A549 (cell line): ENCODE results near the gene MELK. TPM values are rescaled to one million over a fixed set of nuclear protein-coding genes. Genes with fewer than 3 reads are reported as not detected.

Source experiments
- ATAC-seq, 2 experiments: fragments of 200-7000 bp in 1 of 2; fragments of >200 bp in 1 of 2; cut with Nextera tagmentation in 1 of 2; cut with Tn5 transposase in 1 of 2; 3 replicates each; pipeline versions ENCODE4 v1.8.0 to v1.9.1; 2018 to 2020; ENCODE audit warnings: mild to moderate bottlenecking in 1 of 2, moderate library complexity in 1 of 2
- CTCF ChIA-PET: fragments of 300-600 bp; sonication (Branson Sonifier 250); formaldehyde crosslinking; extraction: SDS; loops from one replicate; lab custom pipeline; 2021; ENCODE audit warnings: antibody characterized with exemption, inconsistent platforms; lab: Yijun Ruan, JAX
- POLR2A ChIA-PET: fragments of 350-600 bp; formaldehyde crosslinking; extraction: SDS; loops from one replicate; lab custom pipeline; 2021; ENCODE audit warnings: antibody characterized with exemption, inconsistent platforms; lab: Yijun Ruan, JAX
- DNase-seq, 2 experiments: peaks; one replicate each; pipeline versions ENCODE4 v3.0.0 to v3.0.0-alpha.2; 2011 to 2016; ENCODE audit warnings: low read depth in 1 of 2, low spot score in 1 of 2
- FAIRE-seq: peaks from 2 replicates; lab custom pipeline; 2011; peaks lifted over from hg19 to GRCh38; lab: Jason Lieb, UNC
- H3K27ac ChIP-seq, 2 experiments: fragments of >200 bp; sonication (Bioruptor Twin); formaldehyde crosslinking; 3 replicates each; pipeline ENCODE4 v1.5.1; 2016 to 2017
- H3K4me1 ChIP-seq: fragments of >200 bp; sonication (Bioruptor Twin); formaldehyde crosslinking; 3 replicates; pipeline ENCODE4 v1.6.1; 2016
- H3K4me2 ChIP-seq: fragments of >200 bp; sonication (Bioruptor Twin); formaldehyde crosslinking; 3 replicates; pipeline ENCODE4 v1.6.1; 2016
- H3K4me3 ChIP-seq: fragments of >200 bp; sonication (Bioruptor Twin); formaldehyde crosslinking; 3 replicates; pipeline ENCODE4 v1.5.1; 2016
- H3K9me3 ChIP-seq: fragments of >200 bp; sonication (Bioruptor Twin); formaldehyde crosslinking; 3 replicates; pipeline ENCODE4 v1.6.1; 2016
- CBX8 ChIP-seq: fragments of 200-600 bp; sonication (generic); IDR thresholded peaks from 2 replicates; pipeline ENCODE4 v1.6.1; 2016
- E2F6 ChIP-seq: IDR thresholded peaks from 2 replicates; pipeline ENCODE4 v1.6.1; 2012; ENCODE audit warnings: low read depth, borderline replicate concordance
- EHMT2 ChIP-seq: fragments of 200-600 bp; sonication (generic); IDR thresholded peaks from 2 replicates; pipeline ENCODE4 v1.6.1; 2016; ENCODE audit warnings: antibody characterized with exemption, low read depth, mild to moderate bottlenecking, moderate library complexity
- ELK1 ChIP-seq: fragments of 150-350 bp; IDR thresholded peaks from 2 replicates; pipeline ENCODE4 v1.6.1; 2014; ENCODE audit warnings: low read depth, mild to moderate bottlenecking, low read length
- ESRRA ChIP-seq: fragments of 150-350 bp; IDR thresholded peaks from 2 replicates; pipeline ENCODE4 v1.6.1; 2014; ENCODE audit warnings: mild to moderate bottlenecking, low read length, borderline replicate concordance
- FOSB ChIP-seq: fragments of 250-450 bp; sonication (Bioruptor Pico); IDR thresholded peaks from 2 replicates; pipeline ENCODE4 v1.5.0; 2020; ENCODE audit warnings: mild to moderate bottlenecking, moderate library complexity
- FOXS1 ChIP-seq: fragments of 250-450 bp; sonication (Bioruptor Pico); IDR thresholded peaks from 2 replicates; pipeline ENCODE4 v1.5.0; 2020; ENCODE audit warnings: mild to moderate bottlenecking, moderate library complexity
- HDAC2 ChIP-seq: fragments of 200-600 bp; sonication (generic); IDR thresholded peaks from 2 replicates; pipeline ENCODE4 v1.6.1; 2016
- HES2 ChIP-seq: fragments of >200 bp; sonication (Bioruptor Twin); formaldehyde crosslinking; IDR thresholded peaks from 2 replicates; pipeline ENCODE4 v1.6.1; 2016
- HMGXB4 ChIP-seq: fragments of 250-450 bp; sonication (Bioruptor Pico); IDR thresholded peaks from 2 replicates; pipeline ENCODE4 v1.5.0; 2021; ENCODE audit warnings: mild to moderate bottlenecking, moderate library complexity, borderline replicate concordance
- HOXA7 ChIP-seq: fragments of 250-450 bp; sonication (Bioruptor Pico); IDR thresholded peaks from 2 replicates; pipeline ENCODE4 v1.5.0; 2020; ENCODE audit warnings: mild to moderate bottlenecking, moderate library complexity
- HOXB13 ChIP-seq: fragments of 250-450 bp; sonication (Bioruptor Pico); IDR thresholded peaks from 2 replicates; pipeline ENCODE4 v1.5.0; 2020; ENCODE audit warnings: low read depth, mild to moderate bottlenecking, moderate library complexity
- HOXB5 ChIP-seq: fragments of 250-450 bp; sonication (Bioruptor Pico); IDR thresholded peaks from 2 replicates; pipeline ENCODE4 v1.5.0; 2020; ENCODE audit warnings: mild to moderate bottlenecking, moderate library complexity
- JUN ChIP-seq, 2 experiments: fragments of >200 bp; sonication (Bioruptor Twin); formaldehyde crosslinking; IDR thresholded peaks; 2 replicates in 1 of 2; 3 replicates in 1 of 2; pipeline ENCODE4 v1.6.1; 2016 to 2017
- MAZ ChIP-seq: fragments of 150-350 bp; IDR thresholded peaks from 2 replicates; pipeline ENCODE4 v1.6.1; 2014; ENCODE audit warnings: antibody characterized with exemption, low read depth, low read length, borderline replicate concordance
- NR3C1 ChIP-seq: fragments of >200 bp; sonication (Bioruptor Twin); formaldehyde crosslinking; IDR thresholded peaks from 3 replicates; pipeline ENCODE4 v1.6.1; 2017
- POLR2AphosphoS2 ChIP-seq: conservative IDR thresholded peaks from 2 replicates; pipeline ENCODE4 v1.6.1; 2012; ENCODE audit warnings: low read length, improper control_type of control experiment, inconsistent platforms
- REST ChIP-seq: fragments of 200-600 bp; sonication (generic); IDR thresholded peaks from 2 replicates; pipeline ENCODE4 v1.6.1; 2016; ENCODE audit warnings: antibody characterized with exemption, mild to moderate bottlenecking, moderate library complexity
- RFX5 ChIP-seq: fragments of 450-650 bp; IDR thresholded peaks from 2 replicates; pipeline ENCODE4 v1.7.1; 2014; ENCODE audit warnings: antibody characterized with exemption, mild to moderate bottlenecking, moderate library complexity
- RNF2 ChIP-seq: fragments of 200-600 bp; sonication (generic); IDR thresholded peaks from 2 replicates; pipeline ENCODE4 v1.6.1; 2016; ENCODE audit warnings: low read depth, mild to moderate bottlenecking, antibody characterized with exemption, moderate library complexity, borderline replicate concordance
- SMC3 ChIP-seq: fragments of >200 bp; sonication (Bioruptor Twin); formaldehyde crosslinking; IDR thresholded peaks from 3 replicates; pipeline ENCODE4 v1.6.1; 2018; ENCODE audit warnings: inconsistent platforms
- SREBF2 ChIP-seq: fragments of 450-650 bp; IDR thresholded peaks from 2 replicates; pipeline ENCODE4 v1.6.1; 2014; ENCODE audit warnings: mild to moderate bottlenecking, moderate library complexity
- TFCP2L1 ChIP-seq: fragments of 250-450 bp; sonication (Bioruptor Pico); IDR thresholded peaks from 2 replicates; pipeline ENCODE4 v1.5.0; 2021; ENCODE audit warnings: mild to moderate bottlenecking
- TP53 ChIP-seq: fragments of 250-450 bp; sonication (Bioruptor Pico); IDR thresholded peaks from 2 replicates; pipeline ENCODE4 v1.5.0; 2021; ENCODE audit warnings: mild to moderate bottlenecking, moderate library complexity
- USF2 ChIP-seq: fragments of 450-650 bp; IDR thresholded peaks from 2 replicates; pipeline ENCODE4 v1.6.1; 2014; ENCODE audit warnings: antibody characterized with exemption
- ZFP36 ChIP-seq: fragments of 450-650 bp; IDR thresholded peaks from 2 replicates; pipeline ENCODE4 v1.6.1; 2014; ENCODE audit warnings: borderline replicate concordance; ENCODE audit not compliant: partially characterized antibody
- ZNF302 ChIP-seq: fragments of 250-450 bp; sonication (Bioruptor Pico); IDR thresholded peaks from 2 replicates; pipeline ENCODE4 v1.9.0; 2021; ENCODE audit warnings: inconsistent platforms, mild to moderate bottlenecking, moderate library complexity
- WGBS: methylation state at CpG from one replicate; pipeline ENCODE4 v1.1.6; 2017; ENCODE audit errors: missing lambda C conversion rate; 5-methylcytosine and 5-hydroxymethylcytosine counted together
- polyA plus RNA-seq, 4 experiments: library from polyadenylated mRNA; depleted of rRNA in 3 of 4; stranded (reverse); fragments of >200 nt; fragmentation: RNase III in 1 of 4; extraction: RNeasy Plus Mini Kit Qiagen cat#74134 plus additional on column Dnase treatment in 1 of 4; gene quantifications; 2 replicates in 3 of 4; 3 replicates in 1 of 4; pipeline ENCODE4 v1.2.3, GENCODE V29; 2011 to 2017

MELK gene
- polyA plus RNA-seq, 2 of the 4 experiments (the other 2 are of a cell fraction) = 72.7 to 92.4 TPM

- TF ChIP-seq USF2 (no peak), EHMT2 (no peak), HDAC2 (no peak), FOSB (CRISPR knock-in tag) (no peak), HOXB5 (no peak), ZNF302 (CRISPR knock-in tag) (no peak)
These were observed 24.9 kb downstream of the MELK start (continued) for GRCh38 chr9:36597412-36598178.

GRCh38 chr9:36598273-36598672, 25.6 kb downstream of the MELK start:
- TF ChIP-seq FOSB (CRISPR knock-in tag) (no peak), REST (no peak), TP53 (CRISPR knock-in tag) (no peak), ELK1 (no peak), HOXA7 (CRISPR knock-in tag) (no peak), SREBF2 (no peak), RFX5 (no peak)
- Histone ChIP-seq H3K4me1 (no peaks in the 10 kb centered on the region), H3K4me2 (no peak overlapping the region), H3K27ac (no peak overlapping the region), H3K4me3 (no peak overlapping the region), H3K9me3 (no peaks in the 10 kb centered on the region)
- ChIA-PET CTCF (interaction anchor here (0.6 to 2.8 kb wide), 17 partner anchors 9 to 695 kb away, joined by 3 to 18 read pairs (median 6); no protein-coding TSS in a partner anchor), POLR2A (no interaction called here)
- ATAC-seq (no peak), DNase-seq (no peak), FAIRE-seq (no peak)
- WGBS = 96% methylated on average over 1 of the region's 1 CpG

GRCh38 chr9:36603006-36603405, 30.3 kb downstream of the MELK start:
- 88% methylated on average over 3 of the region's 3 CpGs for WGBS
- H3K27ac ChIP-seq = no peak overlapping the region
- no peak overlapping the region for H3K4me3 ChIP-seq
- ATAC-seq (no peak), FAIRE-seq (no peak), DNase-seq (no peak)
- ChIA-PET CTCF (interaction anchor here (0.9 to 1.0 kb wide), 2 partner anchors 30 to 126 kb away, joined by 3 read pairs; no protein-coding TSS in a partner anchor), POLR2A (no interaction called here)
- no peaks in the 10 kb centered on the region for H3K4me1 ChIP-seq
- H3K4me2 ChIP-seq = no peak overlapping the region
- no peak for TF ChIP-seq CBX8
- TF ChIP-seq HMGXB4 = no peak
- no peak for TF ChIP-seq E2F6
- no peak for TF ChIP-seq ESRRA
- no peak for TF ChIP-seq SMC3
- no peak for TF ChIP-seq POLR2AphosphoS2
- TF ChIP-seq HDAC2 = no peak
- TF ChIP-seq RNF2 = no peak
- no peak for TF ChIP-seq ZNF302 (CRISPR knock-in tag)
- no peak for TF ChIP-seq NR3C1
- TF ChIP-seq HOXB13 (CRISPR knock-in tag) = no peak
- TF ChIP-seq MAZ = no peak
- no peak for TF ChIP-seq ZFP36
- no peak for TF ChIP-seq FOXS1 (CRISPR knock-in tag)
- no peak for TF ChIP-seq JUN (IDR thresholded peaks at IDR 0.05)
- TF ChIP-seq HES2 = no peak
- no peak for TF ChIP-seq FOSB (CRISPR knock-in tag)
- TF ChIP-seq TFCP2L1 (CRISPR knock-in tag) = no peak
- H3K9me3 ChIP-seq = no peaks in the 10 kb centered on the region
